CD4-positive, alpha-beta T cell treated with Interleukin-2 at 100 ng/mL for 4 hours (primary cell): ENCODE measurements around the gene CAPN9.

Experiments used
- DNase-seq: peaks from one replicate; pipeline ENCODE4 v3.0.0-alpha.2; 2020; ENCODE audit warnings: low spot score

Gene CAPN9

DNA sequence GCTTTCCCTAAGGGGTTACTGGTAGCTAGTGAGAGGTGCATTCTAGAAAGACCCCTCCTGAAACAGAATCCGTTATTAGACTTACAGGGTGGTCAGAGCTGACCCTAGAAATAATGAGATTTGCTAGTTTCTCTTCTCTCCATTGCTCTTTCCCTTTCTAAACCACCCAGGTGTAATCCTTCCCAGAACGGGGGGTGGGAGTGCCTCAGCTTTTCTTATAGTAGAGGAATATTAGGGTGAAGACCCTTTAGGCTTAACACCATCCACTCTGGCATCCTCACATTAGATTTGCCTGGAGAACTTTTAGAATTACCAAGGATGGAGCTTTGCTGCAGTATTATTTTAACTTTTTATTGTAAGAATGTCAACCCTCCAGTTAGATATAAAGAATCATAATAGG, 49.4 kb downstream of the CAPN9 start:
- DNase-seq: no peak

DNA sequence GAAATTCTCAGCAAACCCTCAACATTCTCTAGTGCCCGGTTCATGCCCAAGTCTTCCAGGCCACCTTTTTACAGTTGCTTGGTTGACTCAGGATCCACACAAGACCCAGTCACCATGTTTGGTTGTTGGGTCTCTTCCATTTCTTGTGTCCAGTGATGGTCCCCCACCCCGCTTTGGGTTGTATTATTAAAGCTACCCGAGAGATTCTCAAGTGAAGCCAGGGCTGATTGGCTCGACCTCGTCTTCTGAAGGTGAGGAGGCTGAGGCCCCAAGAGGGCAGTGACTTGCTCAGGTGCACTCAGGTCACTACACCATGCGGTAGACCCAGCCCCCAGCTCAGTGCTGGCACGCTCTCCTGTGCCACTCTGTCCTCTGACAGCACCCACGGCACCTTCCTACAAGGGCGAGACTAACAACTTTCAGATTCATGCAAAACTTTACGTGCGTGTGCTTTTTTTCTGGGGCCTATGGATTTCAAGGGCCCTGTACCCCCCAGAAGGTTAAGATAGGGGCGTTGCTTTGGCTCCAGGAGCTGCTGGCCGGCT, 50.3 kb downstream of the CAPN9 start:
- no peak for DNase-seq

DNA sequence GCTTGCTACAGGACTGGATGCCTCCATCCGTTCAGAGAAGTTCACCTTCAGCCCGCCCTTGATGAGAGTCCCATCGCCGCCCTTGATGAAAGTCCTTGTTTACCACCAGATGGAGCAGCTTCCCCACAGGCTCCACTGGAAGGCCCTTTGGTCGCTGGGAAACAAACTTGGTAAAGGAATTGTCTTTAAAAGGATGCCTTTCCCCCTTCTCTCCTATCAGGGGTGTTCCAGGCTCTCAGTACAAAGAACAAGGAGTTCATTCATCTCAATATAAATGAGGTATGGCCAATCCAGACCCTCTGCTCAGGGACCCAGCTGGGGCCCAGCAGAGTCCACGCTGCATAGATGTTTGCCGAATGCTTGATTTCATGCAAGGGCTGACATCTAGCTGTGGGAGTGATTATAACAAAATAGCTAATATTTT, 50.8 kb downstream of the CAPN9 start:
- no peak for DNase-seq

DNA sequence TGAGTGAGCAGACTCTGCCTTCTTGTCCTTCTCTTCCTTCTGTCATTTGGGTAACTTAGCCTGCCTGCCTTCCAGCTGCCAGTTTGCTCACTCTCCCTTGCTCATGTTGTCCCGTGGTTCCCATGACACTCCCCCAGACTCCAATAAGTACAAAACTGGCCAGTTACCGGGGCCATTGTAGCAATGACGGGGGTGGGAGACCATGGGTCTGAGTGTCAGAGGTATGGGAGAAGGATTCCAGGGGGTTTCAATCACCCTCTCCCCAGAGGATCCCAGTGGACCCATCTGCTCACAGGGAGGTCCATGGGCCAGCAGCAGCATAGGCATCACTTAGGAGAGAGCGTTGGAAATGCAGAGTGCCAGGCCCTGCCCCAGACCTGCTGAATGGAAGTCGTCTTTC, 51.3 kb downstream of the CAPN9 start:
- no peak for DNase-seq

GRCh38 chr1:230800891-230801840, 54.0 kb downstream of the CAPN9 start:
- no peak for DNase-seq

GRCh38 chr1:230804396-230804795, 57.2 kb downstream of the CAPN9 start:
- DNase-seq: no peak

DNA sequence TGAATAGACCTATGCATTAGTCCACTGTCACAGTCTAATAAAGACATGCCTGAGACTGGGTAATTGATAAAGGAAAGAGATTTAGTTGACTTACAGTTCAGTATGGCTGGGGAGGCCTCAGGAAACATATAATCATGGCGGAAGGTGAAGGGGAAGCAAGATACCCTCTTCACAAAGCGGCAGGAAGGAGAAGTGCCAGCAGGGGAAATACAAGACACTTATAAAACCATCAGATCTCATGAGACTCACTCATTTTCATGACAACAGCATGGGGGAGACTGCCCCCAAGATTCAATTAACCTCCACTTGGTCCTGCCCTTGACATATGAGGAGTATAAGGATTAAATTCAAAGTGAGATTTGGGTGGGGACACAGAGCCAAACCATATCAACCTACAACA, 59.4 kb downstream of the CAPN9 start:
- DNase-seq: no peak

GRCh38 chr1:230807029-230807428, 59.8 kb downstream of the CAPN9 start:
- no peak for DNase-seq

DNA sequence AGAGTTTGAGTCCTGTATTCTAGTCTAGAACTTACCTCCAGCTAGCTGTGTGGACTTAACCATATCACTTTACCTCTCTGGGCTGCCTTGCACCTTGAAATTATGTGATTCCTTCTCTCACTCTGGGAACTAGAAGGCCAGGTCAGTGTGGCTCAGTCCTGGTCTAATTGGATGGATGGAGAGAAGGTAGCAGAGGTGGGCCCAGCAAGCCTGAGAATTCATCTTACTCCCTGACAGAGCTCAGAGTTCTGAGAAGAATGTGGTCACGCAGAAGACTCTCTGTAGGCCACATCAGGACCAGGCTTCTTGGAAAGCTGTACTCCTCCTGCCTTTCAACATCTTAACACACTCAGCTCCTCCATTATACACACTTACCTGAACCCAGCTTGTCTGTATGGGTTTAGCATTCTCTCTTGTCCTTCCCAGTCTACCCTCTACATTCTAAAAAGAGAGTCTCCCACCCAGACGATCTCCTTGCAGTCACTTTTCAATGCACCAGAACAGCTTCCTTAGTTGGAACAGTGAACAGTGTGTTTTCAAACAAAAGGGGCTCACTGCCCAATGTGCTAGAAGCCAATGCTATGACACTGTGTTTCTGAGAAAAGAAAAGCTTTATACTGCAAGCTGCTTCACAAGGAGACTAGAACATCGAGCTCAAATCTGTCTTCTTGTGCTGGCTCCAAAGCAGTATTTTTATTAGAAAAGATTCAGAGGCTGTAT, 60.5 kb downstream of the CAPN9 start:
- DNase-seq: no peak

GRCh38 chr1:230808281-230808872, 61.2 kb downstream of the CAPN9 start:
- no peak for DNase-seq

DNA sequence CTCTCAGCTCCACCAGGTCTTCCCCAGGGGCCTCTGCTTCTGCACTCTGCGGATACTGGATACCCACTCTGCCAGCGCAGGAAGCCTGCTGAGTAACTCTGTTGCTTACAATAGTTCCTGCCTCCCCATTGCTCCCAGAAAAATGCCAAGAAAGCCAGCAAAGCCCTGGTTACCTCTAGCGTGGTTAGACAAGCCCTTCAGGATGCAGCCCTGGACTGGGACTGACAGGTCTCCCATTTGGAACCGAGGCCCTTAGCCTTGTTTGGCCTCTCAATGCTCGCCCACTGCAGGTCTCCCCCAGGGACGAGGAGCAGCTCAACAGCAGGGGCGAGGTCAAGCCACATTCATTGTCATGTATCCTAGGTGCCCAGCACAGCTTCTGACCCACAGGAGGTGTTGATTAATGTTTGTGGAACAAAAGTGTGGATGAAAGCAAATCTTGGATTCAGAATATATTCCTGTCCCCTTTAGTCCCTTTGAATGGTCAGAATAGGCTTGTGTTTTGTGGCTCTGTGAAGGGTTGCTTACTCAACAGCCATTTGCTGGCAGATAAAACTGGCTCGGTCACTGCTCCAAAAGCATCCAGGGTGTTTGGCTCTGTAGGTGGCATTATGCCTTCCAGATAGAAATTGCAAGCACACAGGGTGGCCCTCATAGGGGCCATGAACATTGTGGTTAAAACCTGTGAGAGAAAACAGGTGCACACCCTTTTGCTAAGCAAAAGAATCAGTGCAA, 62.2 kb downstream of the CAPN9 start:
- no peak for DNase-seq

DNA sequence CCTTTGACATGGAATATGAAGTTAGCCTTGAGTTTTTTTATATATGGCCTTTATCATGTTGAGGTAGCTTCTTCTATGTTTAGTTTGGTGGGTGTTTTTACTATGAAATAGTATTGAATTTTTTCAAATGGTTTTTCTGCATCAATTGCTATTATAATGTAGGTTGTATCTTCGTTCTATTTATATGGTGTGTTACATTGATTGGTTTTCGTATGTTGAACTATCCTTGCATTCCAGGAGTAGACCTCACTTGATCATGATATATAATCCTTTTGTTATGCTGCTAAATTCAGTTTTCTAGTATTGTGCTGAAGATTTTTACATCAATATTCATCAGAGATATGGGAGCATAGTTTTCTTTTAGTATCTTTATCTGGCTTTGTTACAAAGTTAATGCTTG, 65.4 kb downstream of the CAPN9 start:
- no peak for DNase-seq

GRCh38 chr1:230814949-230815692, 67.9 kb downstream of the CAPN9 start:
- DNase-seq: no peak

GRCh38 chr1:230816018-230816417, 68.8 kb downstream of the CAPN9 start:
- no peak for DNase-seq

DNA sequence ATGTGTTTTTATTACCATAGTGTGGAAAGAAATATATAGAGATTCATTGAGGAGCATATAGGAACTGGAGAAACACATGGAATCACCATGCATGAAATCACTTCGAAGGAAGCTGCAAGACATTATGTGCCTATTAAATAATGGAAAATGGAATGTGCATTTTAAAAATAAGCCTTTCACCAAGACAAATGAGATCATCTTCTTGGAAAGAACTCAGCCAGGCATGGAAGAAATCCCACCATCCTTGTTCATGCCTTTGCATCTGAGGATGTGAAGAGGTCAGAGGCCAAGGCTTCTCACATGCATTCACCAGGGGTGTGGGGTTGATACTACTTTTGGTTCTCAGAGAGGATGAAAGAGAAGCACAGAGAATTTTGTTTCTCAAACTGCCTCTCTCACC, 71.2 kb downstream of the CAPN9 start:
- no peak for DNase-seq

GRCh38 chr1:230818901-230819300, 71.7 kb downstream of the CAPN9 start:
- no peak for DNase-seq

- DNase-seq: no peak
These were observed 72.8 kb downstream of the CAPN9 start for GRCh38 chr1:230819976-230820375.

DNA sequence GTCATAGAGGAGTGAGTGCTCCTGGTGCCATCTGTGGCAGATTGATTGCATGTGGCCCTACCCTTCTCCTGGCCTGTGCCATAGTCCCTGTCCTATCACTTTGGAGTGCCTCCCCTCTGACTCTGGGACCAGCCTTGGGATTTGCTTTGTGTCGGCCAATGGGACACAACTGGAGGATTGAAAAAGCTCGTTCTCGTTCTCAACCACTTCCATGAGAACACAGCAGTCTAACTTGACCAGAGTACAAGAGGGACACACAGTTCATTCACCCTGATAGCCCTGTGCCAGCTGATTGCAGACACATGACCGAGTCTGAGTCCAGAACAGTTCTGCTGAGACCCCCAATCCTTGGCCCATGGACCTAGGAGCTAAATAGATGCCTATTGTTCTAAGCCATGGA, 73.4 kb downstream of the CAPN9 start:
- no peak for DNase-seq

DNA sequence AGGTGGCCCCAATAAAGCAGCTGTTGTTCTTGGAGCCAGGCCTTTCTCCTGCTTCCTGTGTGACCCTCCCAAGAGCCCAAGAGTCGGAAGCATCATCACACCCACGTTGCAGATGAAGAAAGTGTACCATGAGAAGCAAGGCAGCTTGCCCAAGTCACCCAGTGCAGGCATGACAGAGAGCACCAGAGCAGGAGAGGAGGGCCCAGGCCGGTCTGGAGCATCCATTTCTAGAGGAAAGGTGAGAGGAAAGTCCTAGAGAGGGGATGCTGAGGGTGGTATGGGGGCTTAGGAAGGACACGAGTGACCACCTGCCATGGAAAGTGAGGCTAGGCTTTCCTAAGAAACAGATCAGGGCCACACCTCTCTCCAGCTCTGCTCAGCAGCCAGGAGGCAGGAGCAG, 74.2 kb downstream of the CAPN9 start:
- DNase-seq: no peak

DNA sequence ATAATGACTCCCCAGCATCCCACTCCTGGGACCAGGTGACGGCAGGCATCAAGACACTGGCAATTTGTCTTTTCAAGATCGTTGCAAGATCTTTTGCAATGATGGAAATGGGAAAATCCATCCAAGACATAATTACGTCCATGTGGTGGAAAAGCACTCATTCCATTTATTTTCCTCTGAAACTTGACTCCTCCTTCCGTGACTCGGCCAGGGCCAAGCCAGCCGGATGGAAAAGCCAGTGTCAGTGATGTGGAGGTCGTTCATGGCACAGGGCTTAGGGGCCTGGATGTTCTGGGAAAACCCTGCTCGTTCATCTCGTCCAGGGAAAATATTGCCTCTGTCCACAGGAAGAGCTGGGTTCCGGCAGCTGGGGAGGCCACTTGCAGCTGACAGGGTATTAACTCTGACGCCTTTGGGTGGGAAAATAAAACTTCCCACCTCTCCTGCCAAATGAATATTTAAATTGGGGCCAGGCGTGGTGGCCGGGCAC, 74.9 kb downstream of the CAPN9 start:
- DNase-seq: no peak

GRCh38 chr1:230823426-230823825, 76.2 kb downstream of the CAPN9 start:
- DNase-seq: no peak
